Measurements from ENCODE around the gene GPATCH1. TPM values are rescaled to one million over a fixed set of nuclear protein-coding genes. Genes with fewer than 3 reads are reported as not detected.

Gene GPATCH1
- total and polyA plus RNA-seq, 2 of the 13 experiments (the other 11 are each of a cell fraction or from before 2014, with no cell fraction given), result 6.8 to 6.9 TPM

DNA sequence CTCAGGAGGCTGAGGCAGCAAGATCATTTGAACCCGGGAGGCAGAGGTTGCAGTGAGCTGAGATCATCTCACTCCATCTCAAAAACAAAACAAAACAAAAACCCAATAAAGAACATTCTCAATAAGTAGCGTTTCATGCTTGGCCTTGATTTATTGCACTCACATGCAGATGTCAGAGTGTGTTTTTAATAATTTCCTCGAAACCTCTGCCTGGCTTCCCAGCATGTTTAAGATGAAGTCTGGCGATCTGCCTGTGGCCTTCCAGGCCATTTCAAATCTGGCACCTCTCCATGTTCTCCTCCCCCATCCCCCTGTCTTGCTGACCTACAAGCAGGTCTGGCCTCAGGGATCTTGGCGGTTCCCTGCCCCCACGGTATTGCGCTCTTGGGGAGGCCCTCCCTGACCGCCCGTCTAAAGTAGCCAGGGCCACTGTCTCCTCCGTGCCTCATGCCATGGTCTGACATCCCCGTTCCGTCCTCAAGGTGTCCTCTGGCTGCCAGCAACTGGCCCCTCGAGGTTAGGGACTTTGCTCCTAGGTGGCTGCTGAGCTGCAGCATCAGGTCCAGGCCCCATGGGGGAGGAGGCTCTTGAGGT is 52.6 kb downstream of the GPATCH1 start (continued):
- TF ChIP-seq, protein P1, sequence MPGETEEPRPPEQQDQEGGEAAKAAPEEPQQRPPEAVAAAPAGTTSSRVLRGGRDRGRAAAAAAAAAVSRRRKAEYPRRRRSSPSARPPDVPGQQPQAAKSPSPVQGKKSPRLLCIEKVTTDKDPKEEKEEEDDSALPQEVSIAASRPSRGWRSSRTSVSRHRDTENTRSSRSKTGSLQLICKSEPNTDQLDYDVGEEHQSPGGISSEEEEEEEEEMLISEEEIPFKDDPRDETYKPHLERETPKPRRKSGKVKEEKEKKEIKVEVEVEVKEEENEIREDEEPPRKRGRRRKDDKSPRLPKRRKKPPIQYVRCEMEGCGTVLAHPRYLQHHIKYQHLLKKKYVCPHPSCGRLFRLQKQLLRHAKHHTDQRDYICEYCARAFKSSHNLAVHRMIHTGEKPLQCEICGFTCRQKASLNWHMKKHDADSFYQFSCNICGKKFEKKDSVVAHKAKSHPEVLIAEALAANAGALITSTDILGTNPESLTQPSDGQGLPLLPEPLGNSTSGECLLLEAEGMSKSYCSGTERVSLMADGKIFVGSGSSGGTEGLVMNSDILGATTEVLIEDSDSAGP (CRISPR knock-in tag; IDR thresholded peaks at IDR 0.05; ENCODE audit: borderline replicate concordance), result 0 out of 2 replicates have a peak, but pooled peaks have one; percentile 19
- TF ChIP-seq ZNF879 (CRISPR knock-in tag; IDR thresholded peaks at IDR 0.05), result no peak
- TF ChIP-seq ZNF335 (CRISPR knock-in tag; IDR thresholded peaks at IDR 0.05), result no peak
- TF ChIP-seq ZNF883 (CRISPR knock-in tag; IDR thresholded peaks at IDR 0.05; ENCODE audit: not compliant biosample characterization), result no peak
- TF ChIP-seq ZNF619 (CRISPR knock-in tag; IDR thresholded peaks at IDR 0.05), result no peak
- TF ChIP-seq STAG1 (CRISPR knock-in tag; IDR thresholded peaks at IDR 0.05), result peak; percentile 26; the same call in 1 of the 2 replicates
- peak; percentile 43; the same call in 1 of the 2 replicates for TF ChIP-seq HNF4G (IDR thresholded peaks at IDR 0.05; ENCODE audit: borderline replicate concordance, low read depth, low read length)
- no peak for TF ChIP-seq HNF4G (CRISPR knock-in tag; IDR thresholded peaks at IDR 0.05; ENCODE audit: borderline replicate concordance, low read depth)
- TF ChIP-seq KDM6A (CRISPR knock-in tag; IDR thresholded peaks at IDR 0.05; ENCODE audit: low read depth), result no peak
- TF ChIP-seq, protein P2, sequence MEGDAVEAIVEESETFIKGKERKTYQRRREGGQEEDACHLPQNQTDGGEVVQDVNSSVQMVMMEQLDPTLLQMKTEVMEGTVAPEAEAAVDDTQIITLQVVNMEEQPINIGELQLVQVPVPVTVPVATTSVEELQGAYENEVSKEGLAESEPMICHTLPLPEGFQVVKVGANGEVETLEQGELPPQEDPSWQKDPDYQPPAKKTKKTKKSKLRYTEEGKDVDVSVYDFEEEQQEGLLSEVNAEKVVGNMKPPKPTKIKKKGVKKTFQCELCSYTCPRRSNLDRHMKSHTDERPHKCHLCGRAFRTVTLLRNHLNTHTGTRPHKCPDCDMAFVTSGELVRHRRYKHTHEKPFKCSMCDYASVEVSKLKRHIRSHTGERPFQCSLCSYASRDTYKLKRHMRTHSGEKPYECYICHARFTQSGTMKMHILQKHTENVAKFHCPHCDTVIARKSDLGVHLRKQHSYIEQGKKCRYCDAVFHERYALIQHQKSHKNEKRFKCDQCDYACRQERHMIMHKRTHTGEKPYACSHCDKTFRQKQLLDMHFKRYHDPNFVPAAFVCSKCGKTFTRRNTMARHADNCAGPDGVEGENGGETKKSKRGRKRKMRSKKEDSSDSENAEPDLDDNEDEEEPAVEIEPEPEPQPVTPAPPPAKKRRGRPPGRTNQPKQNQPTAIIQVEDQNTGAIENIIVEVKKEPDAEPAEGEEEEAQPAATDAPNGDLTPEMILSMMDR (CRISPR knock-in tag; IDR thresholded peaks at IDR 0.05), result peak; percentile 58
- TF ChIP-seq ZNF777 (CRISPR knock-in tag; IDR thresholded peaks at IDR 0.05), result peak; percentile 72; the same call in 1 of the 2 replicates
- 0 out of 2 replicates have a peak, but pooled peaks have one; percentile 34 for TF ChIP-seq ZMYM3 (CRISPR knock-in tag; IDR thresholded peaks at IDR 0.05)
